Activated effector memory CD4-positive, alpha-beta T cell treated with Interleukin-2 at 50 U/mL for 16 hours (primary cell): ENCODE measurements around the gene LYPLAL1.
"Not testable (repeated sequence)": the region's sequence is repeated elsewhere in the genome, so short reads cannot be mapped to it uniquely, and the experiment has no call there.

ENCODE experiments used
- DNase-seq: peaks from one replicate; pipeline ENCODE4 v3.0.0-alpha.2; 2020

LYPLAL1 gene

DNA sequence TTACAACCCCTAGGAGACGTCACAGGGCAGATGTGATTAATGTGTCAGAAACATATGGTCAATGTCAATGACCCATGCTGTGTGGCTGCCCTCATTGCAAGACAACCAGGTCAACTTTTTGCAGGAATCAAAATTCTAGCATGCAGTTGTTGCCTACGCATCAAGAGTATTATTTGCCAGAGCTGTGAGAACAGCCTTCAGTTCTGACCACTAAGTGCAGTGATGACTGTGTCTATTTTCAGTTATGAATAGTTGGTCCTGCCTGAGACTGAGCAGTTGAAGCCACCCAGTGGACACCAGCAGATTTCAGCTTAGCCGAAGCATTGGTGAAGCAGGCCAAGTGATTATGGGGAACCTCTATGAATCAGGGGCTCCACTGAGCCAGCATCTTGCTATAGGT is 47.3 kb downstream of the LYPLAL1 start:
- no peak for DNase-seq

DNA sequence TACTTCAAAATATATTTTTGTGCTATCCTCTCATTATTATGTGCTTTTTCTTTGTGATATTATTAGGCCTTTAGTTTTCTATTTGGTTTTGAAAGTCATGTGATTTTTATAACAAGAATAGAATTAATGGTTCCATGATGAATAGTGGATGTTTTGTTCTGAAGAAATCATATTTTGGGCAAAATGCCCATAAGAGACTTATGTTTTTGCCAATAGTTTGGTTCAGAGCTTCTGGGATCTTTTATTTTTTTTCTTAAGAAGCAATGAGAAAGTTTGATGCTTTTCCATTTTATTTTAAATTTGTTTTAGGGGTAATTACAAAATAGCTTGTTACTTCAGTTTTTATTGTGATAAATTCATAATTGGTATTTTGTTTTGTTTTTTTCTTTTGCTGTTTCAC is 49.8 kb downstream of the LYPLAL1 start:
- DNase-seq, result no peak

DNA sequence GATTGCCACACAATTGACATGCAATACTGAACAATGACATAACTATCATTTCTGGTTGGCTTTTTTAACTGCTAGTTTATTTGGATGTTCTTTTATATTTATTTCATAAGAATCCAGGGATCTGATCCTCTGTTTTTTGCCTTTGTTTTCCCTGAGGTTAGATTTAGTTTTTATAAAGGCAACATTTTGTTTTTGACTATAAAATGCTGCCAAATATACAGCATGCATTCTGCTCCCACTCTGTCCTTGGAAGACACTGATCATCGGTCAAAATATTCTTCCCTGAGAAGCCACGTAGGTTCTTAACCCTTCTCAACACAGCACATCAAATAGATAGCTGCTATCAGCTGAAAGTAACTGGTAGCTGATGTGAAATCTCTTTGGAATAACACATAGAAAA is 52.5 kb downstream of the LYPLAL1 start:
- no peak for DNase-seq

DNA sequence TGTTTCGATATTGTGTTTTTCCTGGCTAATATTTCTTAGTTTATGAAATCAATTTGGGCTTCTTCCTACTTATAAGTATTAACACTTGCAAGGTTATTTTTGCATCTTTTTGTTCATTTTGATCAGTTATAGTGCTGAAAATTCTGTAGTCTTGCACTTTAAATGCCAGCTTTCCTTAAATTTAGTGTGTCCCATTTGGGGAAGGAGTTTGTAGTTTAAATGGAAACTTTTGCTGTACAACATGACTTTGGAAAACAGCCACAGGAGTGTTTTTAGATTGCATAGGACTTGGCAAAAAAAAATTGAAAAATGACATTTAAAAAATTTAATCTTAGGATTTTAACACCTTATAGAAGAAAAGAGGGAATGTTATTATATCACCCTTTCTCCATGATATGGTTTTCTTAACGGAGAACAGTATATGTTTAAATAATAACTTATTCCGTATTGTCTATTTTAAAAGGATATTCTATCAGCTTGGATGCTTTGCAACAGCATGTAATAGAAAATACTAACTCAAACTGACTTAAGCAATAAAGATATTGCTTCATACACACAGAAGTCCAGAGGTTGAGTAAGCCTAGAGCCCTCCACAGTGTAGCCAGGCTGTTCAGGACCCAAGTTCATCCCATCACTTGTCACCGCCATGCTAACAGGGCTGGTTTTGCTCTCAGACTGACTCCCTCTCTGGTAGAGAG is 53.8 kb downstream of the LYPLAL1 start:
- no peak for DNase-seq

DNA sequence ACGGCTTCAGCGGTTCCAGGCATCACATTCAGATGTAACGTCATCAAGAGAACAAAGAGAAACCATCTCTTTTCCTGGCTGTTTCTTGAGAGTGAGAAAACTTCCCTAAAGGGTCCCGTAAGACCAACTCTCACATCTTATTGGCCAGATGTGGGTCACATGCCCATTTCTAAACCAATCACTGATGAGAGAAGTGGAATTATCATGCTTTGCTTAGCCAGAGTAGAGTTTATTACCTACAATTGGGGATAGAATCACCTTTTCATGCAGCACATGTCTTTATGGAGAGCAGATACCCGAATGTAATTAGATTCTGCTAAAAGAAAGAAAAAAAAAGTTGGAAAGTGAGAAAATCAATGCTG is 54.4 kb downstream of the LYPLAL1 start:
- DNase-seq, result no peak

DNA sequence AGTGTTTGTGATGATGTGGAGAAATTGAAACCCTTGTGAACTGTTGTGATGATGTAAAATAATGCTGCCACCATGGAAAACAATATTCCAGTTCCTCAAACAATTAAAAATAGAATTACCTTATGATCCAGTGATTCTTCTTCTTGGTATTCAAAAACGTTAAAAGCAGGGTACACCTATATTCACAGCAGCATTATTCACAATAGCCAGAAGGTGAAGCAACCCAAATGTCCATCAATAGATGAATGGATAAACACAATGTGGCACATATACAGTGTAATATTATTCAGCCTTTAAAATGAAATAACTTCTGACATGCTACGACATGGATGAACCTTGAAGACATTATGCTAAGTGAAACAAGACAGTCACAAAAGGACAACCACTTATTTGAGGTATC is 59.2 kb downstream of the LYPLAL1 start:
- DNase-seq, result no peak

DNA sequence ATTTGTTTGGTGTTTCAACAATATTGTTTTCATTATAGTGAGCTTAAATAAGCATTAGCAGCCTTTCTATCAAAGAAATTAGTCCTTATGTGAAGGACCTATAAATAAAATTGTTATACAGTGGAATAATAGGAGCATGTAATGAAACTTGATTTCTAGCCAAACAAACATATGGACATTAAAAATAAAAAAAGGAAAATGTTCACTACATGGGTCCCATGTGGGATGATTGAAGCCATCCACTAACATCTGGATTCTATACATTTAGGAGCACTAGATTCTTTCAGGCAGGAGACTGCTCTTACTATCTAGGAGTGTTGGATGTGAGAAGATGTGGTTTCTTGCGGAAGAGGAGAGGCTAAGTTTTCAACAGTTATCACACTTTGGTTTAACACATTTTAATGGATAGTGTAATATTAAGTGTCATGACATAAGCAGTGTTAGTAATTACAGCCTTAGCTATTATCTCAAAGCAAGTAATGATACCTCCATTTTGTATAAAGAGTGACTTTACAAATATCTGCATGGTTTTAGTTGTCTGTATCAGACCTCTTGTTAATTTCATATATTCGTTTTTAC is 62.3 kb downstream of the LYPLAL1 start:
- no peak for DNase-seq

DNA sequence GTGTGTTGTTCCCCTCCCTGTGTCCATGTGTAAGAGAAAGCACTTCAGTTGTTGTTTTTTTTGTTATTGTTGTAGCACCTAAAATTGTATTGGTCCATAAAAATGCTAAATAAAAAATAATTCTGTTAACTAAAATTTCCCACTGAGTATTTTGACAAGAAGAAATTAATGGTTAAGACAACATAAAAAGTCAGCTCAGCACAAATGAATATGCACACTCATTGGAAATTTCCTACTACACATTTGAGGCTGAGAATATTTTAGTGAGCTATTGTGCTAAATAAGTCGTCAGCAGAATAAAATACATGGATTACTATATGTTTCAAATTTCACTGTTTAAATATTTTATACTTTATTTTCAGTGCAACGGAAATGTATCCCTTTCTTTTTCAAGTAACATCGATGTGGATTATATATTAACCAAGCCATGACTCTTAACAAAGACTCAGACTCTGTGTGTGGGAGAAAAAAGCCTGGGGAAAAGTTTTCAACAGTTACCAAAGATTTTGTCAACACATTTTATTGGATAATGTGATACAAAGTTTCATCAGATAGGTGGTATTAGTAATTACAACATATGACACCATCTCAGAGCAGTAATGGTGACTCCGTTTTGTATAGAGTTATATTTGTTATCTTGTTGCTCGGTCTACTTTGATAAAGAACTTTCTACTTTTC is 63.4 kb downstream of the LYPLAL1 start:
- DNase-seq, result no peak

DNA sequence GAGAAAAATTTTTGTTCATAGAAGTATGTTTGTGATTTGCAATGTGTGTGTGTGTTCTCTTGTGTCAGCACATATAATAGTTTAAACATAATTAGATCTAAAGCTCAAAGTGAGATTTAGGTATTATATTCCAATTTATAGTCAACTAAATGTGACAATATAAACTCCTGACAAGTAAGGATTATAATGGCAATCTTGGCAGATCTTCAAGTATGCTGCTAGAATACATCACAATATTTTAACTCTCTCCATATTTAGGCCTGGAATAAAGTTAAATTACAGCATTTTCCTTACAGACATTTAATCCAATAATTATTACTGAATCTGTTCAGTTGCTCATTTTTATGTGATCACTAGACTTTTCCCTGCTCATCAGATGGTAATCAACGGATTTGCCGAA is 65.8 kb downstream of the LYPLAL1 start:
- DNase-seq, result no peak

DNA sequence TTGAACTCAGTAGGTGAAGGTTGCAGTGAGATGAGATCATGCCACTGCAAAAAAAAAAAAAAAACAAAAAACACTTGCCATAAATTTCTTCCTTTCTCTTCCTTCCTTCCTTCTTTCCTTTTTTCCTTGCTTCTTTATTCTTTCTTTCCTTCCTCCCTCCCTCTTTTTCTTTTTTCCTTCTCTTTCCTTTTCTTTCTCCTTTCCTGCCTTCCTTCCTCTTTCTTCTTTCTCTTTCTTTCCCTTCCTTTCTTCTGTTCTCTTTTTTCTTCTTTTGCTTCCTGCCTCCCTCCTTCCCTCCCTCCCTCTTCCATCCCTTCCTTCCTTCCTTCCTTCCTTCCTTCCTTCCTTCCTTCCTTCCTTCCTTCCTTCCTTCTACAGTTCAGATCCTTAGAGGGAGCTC is 71.2 kb downstream of the LYPLAL1 start:
- no peak for DNase-seq

DNA sequence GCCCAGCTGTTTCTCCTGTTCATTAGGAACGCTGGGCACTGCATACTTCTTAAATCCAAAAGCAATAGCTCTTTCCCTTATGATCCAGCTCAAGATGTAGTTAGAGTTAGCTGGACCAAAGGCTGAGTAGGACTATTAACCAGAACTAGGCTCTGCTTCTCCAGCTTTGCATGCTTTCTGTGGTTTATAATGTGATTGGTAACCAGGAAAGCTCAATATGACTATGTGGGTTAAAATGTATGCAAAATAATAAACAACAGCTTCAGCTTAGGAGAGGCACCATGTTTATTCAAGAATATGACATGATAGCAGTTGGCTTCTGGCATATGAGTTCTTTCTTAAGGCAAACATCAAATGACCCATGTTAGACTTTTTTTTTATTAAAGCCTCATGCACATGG is 73.8 kb downstream of the LYPLAL1 start:
- no peak for DNase-seq

DNA sequence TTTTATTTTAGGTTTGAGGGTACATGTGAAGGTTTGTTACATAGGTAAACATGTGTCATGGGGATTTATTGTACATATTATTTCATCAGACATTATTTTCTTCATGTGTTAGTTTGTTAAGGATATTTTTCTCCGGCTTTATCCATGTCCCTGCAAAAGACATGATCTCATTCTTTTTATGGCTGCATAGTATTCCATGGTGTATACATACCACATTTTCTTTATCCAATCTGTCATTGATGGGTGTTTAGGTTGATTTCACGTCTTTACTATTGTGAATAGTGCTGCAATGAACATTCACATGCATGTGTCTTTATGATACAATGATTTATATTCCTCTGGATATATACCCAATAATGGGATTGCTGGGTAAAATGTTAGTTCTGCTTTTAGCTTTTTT is 76.8 kb downstream of the LYPLAL1 start:
- not testable (repeated sequence) for DNase-seq

DNA sequence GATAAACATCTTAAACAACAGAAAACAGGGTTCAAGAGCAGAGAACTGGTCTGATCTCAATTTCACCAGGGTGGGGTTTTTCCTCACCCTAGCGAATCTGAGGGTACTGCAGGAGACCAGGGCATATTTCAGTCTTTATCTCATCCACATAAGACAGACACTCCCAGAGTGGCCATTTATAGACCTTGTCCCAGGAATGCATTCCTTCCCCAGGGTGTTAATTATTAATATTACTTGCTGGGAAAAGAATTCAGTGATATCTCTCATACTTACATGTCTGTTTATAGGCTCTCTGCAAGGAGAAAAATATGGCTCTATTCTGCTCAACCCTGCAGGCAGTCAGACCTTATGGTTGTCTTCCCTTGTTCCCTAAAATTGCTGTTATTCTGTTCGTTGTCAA is 84.1 kb downstream of the LYPLAL1 start:
- no peak for DNase-seq

DNA sequence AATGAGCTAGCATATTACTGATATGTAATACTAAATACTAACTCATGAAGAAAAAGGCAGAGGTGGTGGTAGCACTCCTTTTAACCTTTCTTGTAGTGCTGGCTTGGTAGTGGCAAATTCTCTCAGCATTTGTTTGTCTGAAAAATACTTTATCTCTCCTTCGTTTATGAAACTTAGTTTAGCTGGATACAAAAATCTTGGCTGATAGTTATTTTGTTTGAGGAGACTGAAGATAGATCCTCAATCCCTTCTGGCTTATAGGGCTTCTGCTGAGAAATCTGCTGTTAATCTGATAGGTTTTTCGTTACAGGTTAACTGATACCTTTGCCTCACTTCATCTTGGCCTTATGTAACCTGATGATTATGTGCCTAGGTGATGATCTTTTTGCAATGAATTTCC is 87.8 kb downstream of the LYPLAL1 start:
- DNase-seq, result no peak
